Transverse colon (tissue), 4 donors: ENCODE results near the gene WDR91. TPM values are rescaled to one million over a fixed set of nuclear protein-coding genes. Genes with fewer than 3 reads are reported as not detected.

Experiments used
- DNase-seq: peaks from one replicate; pipeline ENCODE4 v3.0.0-alpha.2; 2019
- H3K27ac ChIP-seq, 4 donors: fragments of 200-600 bp; sonication (generic); 2 replicates each; pipeline ENCODE4 v1.5.1; 2016 to 2018; ENCODE audit warnings: inconsistent platforms in 4 of 4
- H3K27me3 ChIP-seq: fragments of 200-600 bp; sonication (generic); 2 replicates; pipeline ENCODE4 v1.5.1; 2017; ENCODE audit warnings: inconsistent platforms
- H3K36me3 ChIP-seq, 4 donors: fragments of 200-600 bp; sonication (generic); 2 replicates each; pipeline ENCODE4 v1.5.1; 2017 to 2019; ENCODE audit warnings: inconsistent platforms in 4 of 4
- H3K4me1 ChIP-seq, 4 donors: fragments of 200-600 bp; sonication (generic); 2 replicates each; pipeline ENCODE4 v1.5.1; 2017 to 2020; ENCODE audit warnings: inconsistent platforms in 4 of 4
- H3K4me3 ChIP-seq, 4 donors: fragments of 200-600 bp; sonication (generic); 1 replicate in 1 of 4; 2 replicates in 3 of 4; pipeline versions ENCODE4 v1.5.1 to v1.6.1; 2017 to 2019; ENCODE audit warnings: inconsistent platforms in 4 of 4
- H3K9me3 ChIP-seq, 2 donors: fragments of 200-600 bp; sonication (generic); 2 replicates each; pipeline ENCODE4 v1.5.1; 2017 to 2019; ENCODE audit warnings: inconsistent platforms in 2 of 2
- CTCF ChIP-seq, 5 experiments: fragments of 200-600 bp in 3 of 5; fragments of 450-650 bp in 2 of 5; sonication (generic) in 3 of 5; IDR thresholded peaks; 1 replicate in 2 of 5; 2 replicates in 3 of 5; pipeline ENCODE4 v1.5.1; 2016 to 2017; ENCODE audit warnings: antibody characterized with exemption in 5 of 5, inconsistent platforms in 3 of 5, mild to moderate bottlenecking in 2 of 5, moderate library complexity in 1 of 5
- EP300 ChIP-seq: sonication (generic); formaldehyde crosslinking; IDR thresholded peaks from one replicate; pipeline ENCODE4 v1.6.1; 2017; ENCODE audit warnings: antibody characterized with exemption, low read depth
- POLR2A ChIP-seq: fragments of 450-650 bp; IDR thresholded peaks from one replicate; pipeline ENCODE4 v1.6.1; 2016; ENCODE audit warnings: antibody characterized with exemption, mild to moderate bottlenecking, moderate library complexity
- POLR2AphosphoS5 ChIP-seq, 3 donors: sonication (generic); formaldehyde crosslinking; IDR thresholded peaks; one replicate each; pipeline ENCODE4 v1.6.1; 2016; ENCODE audit warnings: antibody characterized with exemption in 3 of 3
- WGBS, 2 donors: methylation state at CpG; one replicate each; pipeline ENCODE4 v1.1.5; 2018; ENCODE audit warnings: low coverage in 1 of 2; 5-methylcytosine and 5-hydroxymethylcytosine counted together
- in situ Hi-C, 4 donors: fragments of 200-750 bp; cut with MboI; loops; one replicate each; pipeline versions ENCODE4 v1.15.0 to v1.15.1; 2017; ENCODE audit warnings: low sequenced_read_pairs in 3 of 4, low pct_ligation_motif_present in 1 of 4, low pct_unique_long_range_greater_than_20kb in 1 of 4
- intact Hi-C: fragments of 100-400 bp; cut with DNase I; formaldehyde crosslinking; loops from one replicate; pipeline ENCODE4 v1.15.1; 2023; ENCODE audit warnings: low total_unique reads
- total RNA-seq, 4 donors: library from RNA; depleted of rRNA; stranded (reverse); fragments of >200 nt; gene quantifications; one replicate each; pipeline ENCODE4 v1.1.0, GENCODE V29; 2016

The WDR91 gene
- total RNA-seq, 4 donors from 2014 or later = 6.7 to 19.9 (median 12.6) TPM

GRCh38 chr7:135253851-135254771 lies 42.8 kb upstream of the WDR91 start:
- peak; percentile 38 for DNase-seq
- intact Hi-C loops (no loop called here), in situ Hi-C loops (no loop called here)
- TF ChIP-seq CTCF (IDR thresholded peaks at IDR 0.05) (no peak), EP300 (no peak), POLR2A (no peak), POLR2AphosphoS5 (IDR thresholded peaks at IDR 0.05) (no peak)
- peaks cover 5 to 20% (median 17%) of the 10 kb centered on the region in 4 donors for H3K4me1 ChIP-seq
- no peaks in the 10 kb centered on the region for H3K36me3 ChIP-seq
- 44% methylated on average over 9 of the region's 9 CpGs; no CpG with 5 or more reads in 1 of the 2 donors for WGBS, 2 donors
- H3K9me3 ChIP-seq = no peaks in the 10 kb centered on the region
- peak overlapping the region; percentile 61 to 84 (median 72) for H3K27ac ChIP-seq
- H3K27me3 ChIP-seq = no peaks in the 10 kb centered on the region
- no peak overlapping the region for H3K4me3 ChIP-seq

- Histone ChIP-seq H3K27ac (no peak overlapping the region), H3K9me3 (no peaks in the 10 kb centered on the region), H3K36me3 (no peaks in the 10 kb centered on the region), H3K27me3 (no peaks in the 10 kb centered on the region), H3K4me1 (peaks cover 5 to 20% (median 17%) of the 10 kb centered on the region in 4 donors), H3K4me3 (no peak overlapping the region)
- in situ Hi-C loops (no loop called here), intact Hi-C loops (no loop called here)
- DNase-seq = no peak
- 89 to 92% methylated on average over 2 to 4 of the region's 4 CpGs for WGBS, 2 donors
- TF ChIP-seq POLR2AphosphoS5 (IDR thresholded peaks at IDR 0.05) (no peak), POLR2A (no peak), EP300 (no peak)
Measured at GRCh38 chr7:135251496-135252391, 40.4 kb upstream of the WDR91 start.

GRCh38 chr7:135248546-135248945 lies 37.2 kb upstream of the WDR91 start:
- H3K27me3 ChIP-seq = no peaks in the 10 kb centered on the region
- in situ Hi-C loops (no loop called here), intact Hi-C loops (no loop called here)
- H3K9me3 ChIP-seq = no peaks in the 10 kb centered on the region
- 77% methylated on average over 3 of the region's 3 CpGs; no CpG with 5 or more reads in 1 of the 2 donors for WGBS, 2 donors
- TF ChIP-seq POLR2AphosphoS5 (IDR thresholded peaks at IDR 0.05) = no peak
- no peak for TF ChIP-seq POLR2A
- no peak for TF ChIP-seq EP300
- TF ChIP-seq CTCF (IDR thresholded peaks at IDR 0.05) = no peak
- DNase-seq = no peak
- no peaks in the 10 kb centered on the region for H3K36me3 ChIP-seq
- no peak overlapping the region for H3K4me3 ChIP-seq
- peaks cover 0 to 5% (median 3%) of the 10 kb centered on the region in 4 donors for H3K4me1 ChIP-seq
- no peak overlapping the region for H3K27ac ChIP-seq

GRCh38 chr7:135247746-135248471 lies 36.6 kb upstream of the WDR91 start:
- intact Hi-C loops (no loop called here), in situ Hi-C loops (no loop called here)
- Histone ChIP-seq H3K4me3 (no peak overlapping the region), H3K9me3 (no peaks in the 10 kb centered on the region), H3K4me1 (no peaks in the 10 kb centered on the region), H3K36me3 (no peaks in the 10 kb centered on the region), H3K27me3 (no peaks in the 10 kb centered on the region), H3K27ac (no peak overlapping the region)
- 94% methylated on average over 22 of the region's 22 CpGs; no CpG with 5 or more reads in 1 of the 2 donors for WGBS, 2 donors
- TF ChIP-seq CTCF (IDR thresholded peaks at IDR 0.05) = no peak
- no peak for DNase-seq
